ENCODE results near the gene EIF5.

- TF ChIP-seq CTCF (IDR thresholded peaks at IDR 0.05; ENCODE audit: extremely low read depth in 1 of 2, insufficient read depth in 1 of 2, low read depth in 1 of 2, low read length in 2 of 2) (no peak), POLR2AphosphoS5 (IDR thresholded peaks at IDR 0.05; ENCODE audit: insufficient read depth, low read depth, low read length) (no peak)
Observed at GRCh38 chr14:103385929-103386712, 52.1 kb downstream of the EIF5 start.

Data from endothelial cell of umbilical vein (primary cell).